ENCODE data around the gene PLAC9.

The PLAC9 gene

GRCh38 chr10:80186364-80187012 lies 54.0 kb downstream of the PLAC9 start:
- no peak for DNase-seq

DNA sequence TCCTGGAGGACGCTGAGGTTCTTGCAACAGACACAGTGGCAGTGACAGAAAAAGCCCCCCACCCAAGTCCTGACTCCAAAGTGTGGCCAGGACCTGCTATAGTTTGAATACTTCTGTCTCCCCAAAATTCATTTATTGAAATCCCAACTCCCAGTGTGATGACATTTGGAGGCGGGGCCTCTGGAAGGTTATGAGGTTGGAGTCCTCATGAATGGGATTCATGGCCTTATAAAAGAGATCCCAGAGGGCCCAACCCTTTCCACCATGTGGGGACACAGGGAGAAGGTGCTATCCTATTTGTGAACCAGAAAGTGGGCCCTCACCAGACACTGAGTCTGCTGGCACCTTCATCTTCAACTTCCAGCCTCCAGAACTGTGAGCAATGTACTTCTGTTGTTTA lies 54.5 kb downstream of the PLAC9 start:
- DNase-seq, result no peak

GRCh38 chr10:80187465-80188409 lies 55.2 kb downstream of the PLAC9 start:
- DNase-seq, result peak; percentile 80

DNA sequence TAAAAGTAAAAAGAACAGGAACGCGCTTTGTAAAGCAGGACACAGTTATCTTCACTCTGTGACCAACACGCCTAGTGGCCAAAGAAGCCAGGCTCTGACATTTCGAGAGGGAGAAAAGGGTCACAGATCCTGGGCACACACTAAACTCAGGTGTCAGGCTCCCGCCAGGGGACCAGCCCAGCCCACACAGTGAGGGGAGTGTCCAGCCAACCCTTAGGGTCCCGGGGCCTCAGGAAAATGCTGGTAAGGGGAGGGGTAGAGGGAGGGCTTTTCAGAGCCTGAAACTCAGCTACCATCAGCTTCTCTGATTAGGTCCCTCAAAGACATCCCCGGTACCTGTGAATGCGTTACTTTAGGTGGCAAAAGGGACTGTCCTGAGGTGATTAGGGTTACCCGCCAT lies 56.2 kb downstream of the PLAC9 start:
- DNase-seq, result no peak

- no peak for DNase-seq
Measured at GRCh38 chr10:80191589-80192270, 59.2 kb downstream of the PLAC9 start.

GRCh38 chr10:80192553-80192952 lies 60.0 kb downstream of the PLAC9 start:
- DNase-seq, result no peak

GRCh38 chr10:80194373-80195045 lies 62.0 kb downstream of the PLAC9 start:
- DNase-seq, result no peak

Measured in activated gamma-delta T cell treated with Interleukin-2 at 50 U/mL for 16 hours (primary cell).